NT2/D1 (cell line): ENCODE data around the gene TMEM185A.

ENCODE experiments used
- DNase-seq: peaks from one replicate; pipeline ENCODE4 v3.0.0-alpha.2; 2011; ENCODE audit warnings: low read depth, low spot score
- H3K27me3 ChIP-seq: 2 replicates; pipeline ENCODE4 v1.6.0; 2011; ENCODE audit warnings: mild to moderate bottlenecking; ENCODE audit not compliant: insufficient read length, insufficient read depth
- H3K36me3 ChIP-seq: 2 replicates; pipeline ENCODE4 v1.6.1; 2011; ENCODE audit warnings: mild to moderate bottlenecking, low read length, mixed read lengths; ENCODE audit not compliant: insufficient read depth, insufficient read length
- H3K4me1 ChIP-seq: 2 replicates; pipeline ENCODE4 v1.5.1; 2011; ENCODE audit not compliant: insufficient read depth, insufficient read length
- H3K4me3 ChIP-seq: 2 replicates; pipeline ENCODE4 v1.5.1; 2011; ENCODE audit warnings: low read depth; ENCODE audit not compliant: insufficient read length
- H3K9ac ChIP-seq: 2 replicates; pipeline ENCODE4 v1.6.0; 2011; ENCODE audit warnings: low read depth; ENCODE audit not compliant: insufficient read length
- H3K9me3 ChIP-seq: 2 replicates; pipeline ENCODE4 v1.5.1; 2011; ENCODE audit warnings: mild to moderate bottlenecking, low read length; ENCODE audit not compliant: insufficient read depth
- SUZ12 ChIP-seq: IDR thresholded peaks from 2 replicates; pipeline ENCODE4 v1.6.1; 2011; ENCODE audit not compliant: insufficient read length, insufficient read depth; ENCODE audit errors: extremely low read depth
- YY1 ChIP-seq: IDR thresholded peaks from 2 replicates; pipeline ENCODE4 v1.6.1; 2011; ENCODE audit not compliant: insufficient read length, insufficient read depth
- ZNF274 ChIP-seq: IDR thresholded peaks from 2 replicates; pipeline ENCODE4 v1.6.1; 2011; ENCODE audit warnings: mild to moderate bottlenecking, low read depth, low read length

Gene TMEM185A

DNA sequence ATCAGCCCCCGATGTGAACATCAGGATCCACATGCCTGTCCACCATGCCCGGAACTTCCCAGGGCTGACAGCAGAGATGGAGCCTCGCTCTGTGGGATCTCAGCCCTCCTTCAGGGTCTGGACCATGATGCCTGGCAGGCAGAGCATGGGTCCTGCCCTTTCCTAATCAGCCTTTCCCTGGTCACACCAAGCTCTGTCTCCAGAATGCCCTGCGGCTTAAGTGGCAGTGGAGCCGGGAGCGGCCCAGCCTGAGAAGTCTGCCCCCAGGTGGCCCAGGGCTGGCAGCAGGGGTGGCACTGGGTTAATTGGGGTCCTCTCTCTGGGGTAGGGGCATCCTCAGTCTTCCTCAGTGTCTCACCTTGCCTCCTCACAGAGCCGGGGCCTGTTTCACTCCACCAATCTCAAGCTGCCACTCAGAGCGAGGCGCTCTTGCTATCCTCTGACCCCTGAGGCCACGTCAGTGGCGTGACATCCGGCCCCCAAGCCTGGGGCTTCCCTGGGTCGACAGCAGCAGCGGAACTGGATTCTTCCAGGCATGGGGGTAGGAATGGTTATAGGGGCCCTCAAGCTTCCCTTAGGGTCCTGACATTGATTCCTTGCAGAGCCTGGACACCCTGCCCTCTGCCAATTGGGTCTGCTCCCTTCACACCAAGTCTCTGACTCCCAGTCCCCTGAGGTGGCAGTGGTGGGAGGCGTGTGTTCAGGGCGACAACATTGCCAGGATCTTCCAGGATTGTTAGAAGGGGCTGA lies 20.8 kb upstream of the TMEM185A start:
- H3K4me1 ChIP-seq: no peaks in the 10 kb centered on the region
- no peak for DNase-seq
- no peak overlapping the region for H3K4me3 ChIP-seq
- no peaks in the 10 kb centered on the region for H3K27me3 ChIP-seq
- TF ChIP-seq ZNF274: no peak
- H3K36me3 ChIP-seq: no peaks in the 10 kb centered on the region
- no peak overlapping the region for H3K9ac ChIP-seq
- no peaks in the 10 kb centered on the region for H3K9me3 ChIP-seq

DNA sequence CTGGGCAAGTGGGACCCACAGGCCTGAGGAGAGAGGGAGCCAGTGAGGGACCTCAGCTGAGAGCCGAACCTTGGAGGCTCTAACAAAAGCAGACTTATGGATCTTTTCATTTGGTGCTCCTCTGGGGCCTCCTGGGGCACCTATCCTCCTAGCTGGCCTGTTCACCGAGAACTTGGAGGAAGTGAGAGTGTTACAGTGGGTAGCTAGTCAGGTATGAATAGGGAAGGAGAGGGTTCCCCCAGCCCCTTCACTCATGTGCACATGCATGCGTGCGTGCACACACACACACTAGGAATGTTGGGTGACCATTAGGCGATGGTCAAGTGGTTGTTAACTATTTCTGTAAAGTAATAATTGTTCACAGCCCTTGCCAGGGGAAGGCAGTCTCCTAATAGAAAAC lies 18.6 kb upstream of the TMEM185A start:
- Histone ChIP-seq H3K4me3 (no peak overlapping the region), H3K9ac (no peak overlapping the region), H3K36me3 (no peaks in the 10 kb centered on the region), H3K9me3 (no peaks in the 10 kb centered on the region), H3K27me3 (no peaks in the 10 kb centered on the region), H3K4me1 (no peaks in the 10 kb centered on the region)
- TF ChIP-seq ZNF274 (no peak), YY1 (no peak), SUZ12 (no peak)
- DNase-seq: no peak

DNA sequence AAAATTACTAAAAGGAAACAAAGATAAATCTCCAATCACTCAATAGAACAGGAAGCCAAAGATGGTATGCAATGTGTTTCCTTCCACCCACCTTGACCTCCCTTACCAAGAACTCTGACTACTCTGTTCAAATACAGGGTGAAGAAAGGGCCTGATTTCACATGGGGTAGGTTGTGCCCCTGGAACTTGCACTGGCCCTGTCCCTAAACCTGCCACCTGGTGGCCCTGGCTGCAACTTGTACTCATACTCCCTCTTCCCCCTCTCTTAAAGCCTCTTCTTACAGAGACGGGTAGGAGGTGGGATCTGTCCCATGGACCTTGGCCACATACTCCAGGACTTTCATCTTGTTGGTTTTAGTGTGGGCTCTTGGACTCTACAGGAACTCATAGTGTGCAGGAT lies 17.3 kb upstream of the TMEM185A start:
- H3K9ac ChIP-seq: no peak overlapping the region
- no peaks in the 10 kb centered on the region for H3K27me3 ChIP-seq
- no peaks in the 10 kb centered on the region for H3K4me1 ChIP-seq
- no peak for TF ChIP-seq SUZ12
- no peak for TF ChIP-seq YY1
- TF ChIP-seq ZNF274: no peak
- H3K36me3 ChIP-seq: no peaks in the 10 kb centered on the region
- no peak overlapping the region for H3K4me3 ChIP-seq
- no peaks in the 10 kb centered on the region for H3K9me3 ChIP-seq
- DNase-seq: no peak

DNA sequence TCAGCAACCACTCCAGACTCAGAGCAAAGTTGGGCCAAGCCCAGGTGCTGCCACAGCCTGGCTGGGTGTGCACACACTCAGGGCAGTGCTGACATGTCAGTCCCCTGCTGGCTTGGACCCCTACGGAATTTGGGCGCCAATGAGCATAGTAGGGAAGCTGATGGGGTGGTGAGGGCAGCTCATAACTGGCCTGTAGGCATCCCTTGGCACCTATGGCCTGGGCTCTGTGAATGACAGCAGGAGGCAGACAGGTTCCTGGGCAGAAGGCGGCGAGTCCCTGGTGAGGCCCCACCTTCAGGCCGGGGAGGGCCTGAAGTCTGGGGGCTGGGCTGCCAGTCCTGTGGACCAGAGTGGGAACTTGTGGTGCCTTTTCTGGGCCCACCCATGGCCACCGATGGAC lies 15.9 kb upstream of the TMEM185A start:
- Histone ChIP-seq H3K36me3 (no peaks in the 10 kb centered on the region), H3K4me1 (no peaks in the 10 kb centered on the region), H3K27me3 (no peaks in the 10 kb centered on the region), H3K4me3 (no peak overlapping the region), H3K9ac (no peak overlapping the region), H3K9me3 (no peaks in the 10 kb centered on the region)
- no peak for DNase-seq
- TF ChIP-seq YY1 (no peak), SUZ12 (no peak), ZNF274 (no peak)

DNA sequence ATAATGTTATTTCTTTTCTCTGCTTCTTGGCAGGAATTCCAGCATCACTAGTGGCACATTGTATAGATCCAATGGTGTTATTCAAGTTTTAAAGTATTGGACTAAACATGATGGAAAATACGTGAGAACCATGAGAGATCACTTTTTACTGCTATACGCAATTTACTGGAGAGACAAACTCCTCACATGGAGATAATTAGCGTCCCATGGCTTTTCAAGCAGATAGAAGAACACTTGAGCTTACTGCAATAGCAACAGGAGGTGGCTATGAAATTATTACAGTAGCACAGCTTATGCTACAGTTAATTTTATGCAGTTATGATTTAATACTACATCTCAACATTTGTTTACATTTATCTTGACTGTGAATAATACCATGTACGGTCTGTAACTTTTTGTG lies 11.9 kb upstream of the TMEM185A start:
- no peak for TF ChIP-seq YY1
- TF ChIP-seq SUZ12: no peak
- TF ChIP-seq ZNF274: no peak
- Histone ChIP-seq H3K4me1 (no peaks in the 10 kb centered on the region), H3K4me3 (no peak overlapping the region), H3K9ac (no peak overlapping the region), H3K36me3 (no peaks in the 10 kb centered on the region), H3K9me3 (no peaks in the 10 kb centered on the region), H3K27me3 (no peaks in the 10 kb centered on the region)
- DNase-seq: no peak

DNA sequence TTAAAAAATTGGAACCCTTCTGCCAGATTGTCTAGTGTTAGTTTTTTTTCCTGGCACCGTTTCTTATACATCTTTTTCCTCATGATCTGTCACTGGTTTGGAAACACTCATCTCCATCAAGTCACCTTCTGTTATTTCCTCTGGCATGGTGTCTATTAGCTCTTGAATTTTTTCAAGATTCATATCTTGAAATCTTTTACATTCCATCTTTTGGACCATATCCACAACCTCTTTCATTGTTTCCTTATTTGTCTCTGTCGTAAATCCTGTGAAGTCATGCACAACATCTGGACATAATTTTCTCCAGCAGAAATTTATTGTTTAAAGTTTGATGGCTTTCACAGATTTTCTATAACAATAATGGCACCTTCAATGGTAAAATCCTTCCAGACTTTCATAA lies 10.2 kb upstream of the TMEM185A start:
- H3K4me1 ChIP-seq: no peaks in the 10 kb centered on the region
- TF ChIP-seq SUZ12: no peak
- no peak for TF ChIP-seq YY1
- TF ChIP-seq ZNF274: no peak
- H3K27me3 ChIP-seq: no peaks in the 10 kb centered on the region
- H3K36me3 ChIP-seq: no peaks in the 10 kb centered on the region
- H3K9ac ChIP-seq: no peak overlapping the region
- H3K9me3 ChIP-seq: no peaks in the 10 kb centered on the region
- DNase-seq: no peak
- H3K4me3 ChIP-seq: no peak overlapping the region

DNA sequence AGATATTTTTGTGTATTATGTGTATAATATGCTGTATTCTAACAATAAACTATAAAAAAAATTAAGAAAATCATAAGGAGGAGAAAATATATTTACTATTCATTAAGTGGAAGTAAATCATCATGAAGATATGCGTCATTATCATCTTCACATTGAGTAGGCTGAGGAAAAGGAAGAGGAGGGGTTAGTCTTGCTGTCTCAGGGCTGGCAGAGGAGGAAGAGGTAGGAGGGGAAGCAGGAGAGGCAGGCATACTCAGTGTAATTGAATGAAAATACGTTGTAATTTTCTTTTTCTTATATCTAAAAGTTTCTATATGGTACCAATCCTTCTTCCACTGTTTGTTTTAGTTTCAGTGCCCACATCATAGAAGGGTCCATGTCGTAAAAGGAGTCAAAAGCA lies 9.8 kb upstream of the TMEM185A start:
- Histone ChIP-seq H3K9me3 (no peaks in the 10 kb centered on the region), H3K27me3 (no peaks in the 10 kb centered on the region), H3K36me3 (no peaks in the 10 kb centered on the region), H3K4me1 (no peaks in the 10 kb centered on the region), H3K9ac (no peak overlapping the region), H3K4me3 (no peak overlapping the region)
- DNase-seq: no peak
- TF ChIP-seq YY1: no peak
- no peak for TF ChIP-seq SUZ12
- TF ChIP-seq ZNF274: no peak

DNA sequence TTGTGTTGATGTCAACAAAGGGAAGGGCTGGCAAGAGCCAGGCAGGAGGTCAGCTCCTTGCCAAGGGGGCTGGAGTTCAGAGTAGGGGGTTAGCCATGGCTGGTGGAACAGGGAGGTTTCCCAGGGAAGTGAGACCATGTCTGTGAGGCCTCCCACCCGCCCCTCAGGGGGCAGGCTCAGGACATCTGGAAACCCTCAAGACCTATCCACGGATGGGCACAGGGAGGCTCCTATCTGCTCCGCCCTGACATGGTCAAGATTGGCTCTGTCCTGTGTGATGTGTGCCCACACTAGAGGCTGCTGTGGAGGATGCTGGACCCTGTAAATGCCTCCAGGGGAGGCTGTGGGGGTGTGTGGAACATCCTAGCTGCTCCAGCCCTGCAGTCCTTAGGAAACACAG lies 8.0 kb upstream of the TMEM185A start:
- TF ChIP-seq YY1 (no peak), ZNF274 (no peak), SUZ12 (no peak)
- Histone ChIP-seq H3K4me3 (no peak overlapping the region), H3K27me3 (no peaks in the 10 kb centered on the region), H3K36me3 (no peaks in the 10 kb centered on the region), H3K4me1 (no peaks in the 10 kb centered on the region), H3K9ac (no peak overlapping the region), H3K9me3 (no peaks in the 10 kb centered on the region)
- no peak for DNase-seq
